HepG2 (cell line): ENCODE results near the gene SGK1. TPM values are rescaled to one million over a fixed set of nuclear protein-coding genes. Genes with fewer than 3 reads are reported as not detected.

ENCODE experiments used
- EEA1 ChIP-seq: sonication (generic); formaldehyde crosslinking; IDR thresholded peaks from 2 replicates; pipeline ENCODE4 v1.5.1; 2020; ENCODE audit warnings: mild to moderate bottlenecking, missing genetic modification reagents, borderline replicate concordance
- NCOA5 ChIP-seq: sonication (generic); formaldehyde crosslinking; IDR thresholded peaks from 2 replicates; pipeline ENCODE4 v1.4.0; 2020; ENCODE audit warnings: missing genetic modification reagents
- PHF5A ChIP-seq: IDR thresholded peaks from one replicate; pipeline ENCODE4 v1.6.1; 2018; ENCODE audit warnings: low read depth, missing genetic modification reagents; ENCODE audit not compliant: unreplicated experiment
- RFXAP ChIP-seq: sonication (generic); formaldehyde crosslinking; IDR thresholded peaks from 2 replicates; pipeline ENCODE4 v1.4.0; 2020; ENCODE audit warnings: missing genetic modification reagents, borderline replicate concordance
- SMYD3 ChIP-seq: sonication (generic); formaldehyde crosslinking; IDR thresholded peaks from 2 replicates; pipeline ENCODE4 v1.8.1; 2023; ENCODE audit warnings: mild to moderate bottlenecking, missing genetic modification reagents
- TSC22D2 ChIP-seq: sonication (generic); formaldehyde crosslinking; IDR thresholded peaks from 2 replicates; pipeline ENCODE4 v1.5.1; 2020; ENCODE audit warnings: missing genetic modification reagents, mild to moderate bottlenecking, borderline replicate concordance
- ZNF264 ChIP-seq: sonication (generic); formaldehyde crosslinking; IDR thresholded peaks from 2 replicates; pipeline ENCODE4 v1.4.0; 2020; ENCODE audit warnings: missing genetic modification reagents
- ZNF775 ChIP-seq: sonication (generic); formaldehyde crosslinking; IDR thresholded peaks from 2 replicates; pipeline ENCODE4 v1.4.0; 2020; ENCODE audit warnings: missing genetic modification reagents, mild to moderate bottlenecking, moderate library complexity, borderline replicate concordance
- polyA plus RNA-seq, 8 experiments: library from polyadenylated mRNA; depleted of rRNA in 3 of 8; stranded (reverse) in 7 of 8; unstranded in 1 of 8; fragments of >200 nt; fragmentation: Illumina TruSeq in 4 of 8; extraction: Trizol in 4 of 8; gene quantifications; 2 replicates each; pipeline versions ENCODE4 v1.2.1 to v1.2.3, GENCODE V29; 2011 to 2016; ENCODE audit warnings: low read depth in 4 of 8, missing spikeins in 1 of 8, mixed read lengths in 1 of 8; ENCODE audit not compliant: insufficient read depth in 1 of 8
- total RNA-seq, 5 experiments: library from RNA; depleted of rRNA; stranded (reverse); fragments of >200 nt; fragmentation: Illumina TruSeq; extraction: Trizol; gene quantifications; 2 replicates each; pipeline ENCODE4 v1.2.3, GENCODE V29; 2016; ENCODE audit warnings: low read depth in 1 of 5
- TF ChIP-seq, protein P1 (sequence below): IDR thresholded peaks from 2 replicates; pipeline ENCODE4 v1.6.1; 2016; ENCODE audit warnings: control low read depth
- TF ChIP-seq, protein P2 (sequence below): sonication (generic); formaldehyde crosslinking; IDR thresholded peaks from 2 replicates; pipeline ENCODE4 v1.4.0; 2020; ENCODE audit warnings: mild to moderate bottlenecking, low read depth, missing genetic modification reagents
- TF ChIP-seq, protein P3 (sequence below): sonication (generic); formaldehyde crosslinking; IDR thresholded peaks from 2 replicates; pipeline ENCODE4 v1.4.0; 2020; ENCODE audit warnings: mild to moderate bottlenecking, missing genetic modification reagents

SGK1 gene
- total and polyA plus RNA-seq, 2 of the 13 experiments (the other 11 are each of a cell fraction or from before 2014, with no cell fraction given), result 56.1 to 56.2 TPM

DNA sequence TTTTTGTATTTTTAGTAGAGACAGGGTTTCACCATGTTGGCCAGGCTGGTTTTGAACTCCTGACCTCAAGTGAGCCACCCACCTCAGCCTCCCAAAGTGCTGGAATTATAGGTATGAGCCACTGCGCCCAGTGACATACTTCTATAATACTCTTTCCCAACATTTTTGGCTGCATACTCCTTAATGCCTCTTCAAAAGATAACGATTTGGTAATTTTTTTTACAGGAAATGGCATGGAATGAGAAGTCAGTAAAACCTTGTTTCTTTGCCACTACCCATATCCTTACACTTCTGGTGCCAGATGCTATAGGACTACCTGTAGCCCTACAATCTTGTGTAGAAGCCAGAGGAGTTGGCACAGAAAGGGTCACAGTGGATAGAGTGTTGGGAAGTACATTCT is 41.4 kb upstream of the SGK1 start (continued):
- TF ChIP-seq, protein P1, sequence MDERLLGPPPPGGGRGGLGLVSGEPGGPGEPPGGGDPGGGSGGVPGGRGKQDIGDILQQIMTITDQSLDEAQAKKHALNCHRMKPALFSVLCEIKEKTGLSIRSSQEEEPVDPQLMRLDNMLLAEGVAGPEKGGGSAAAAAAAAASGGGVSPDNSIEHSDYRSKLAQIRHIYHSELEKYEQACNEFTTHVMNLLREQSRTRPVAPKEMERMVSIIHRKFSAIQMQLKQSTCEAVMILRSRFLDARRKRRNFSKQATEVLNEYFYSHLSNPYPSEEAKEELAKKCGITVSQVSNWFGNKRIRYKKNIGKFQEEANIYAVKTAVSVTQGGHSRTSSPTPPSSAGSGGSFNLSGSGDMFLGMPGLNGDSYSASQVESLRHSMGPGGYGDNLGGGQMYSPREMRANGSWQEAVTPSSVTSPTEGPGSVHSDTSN (CRISPR knock-in tag), result no peak
- TF ChIP-seq, protein P2, sequence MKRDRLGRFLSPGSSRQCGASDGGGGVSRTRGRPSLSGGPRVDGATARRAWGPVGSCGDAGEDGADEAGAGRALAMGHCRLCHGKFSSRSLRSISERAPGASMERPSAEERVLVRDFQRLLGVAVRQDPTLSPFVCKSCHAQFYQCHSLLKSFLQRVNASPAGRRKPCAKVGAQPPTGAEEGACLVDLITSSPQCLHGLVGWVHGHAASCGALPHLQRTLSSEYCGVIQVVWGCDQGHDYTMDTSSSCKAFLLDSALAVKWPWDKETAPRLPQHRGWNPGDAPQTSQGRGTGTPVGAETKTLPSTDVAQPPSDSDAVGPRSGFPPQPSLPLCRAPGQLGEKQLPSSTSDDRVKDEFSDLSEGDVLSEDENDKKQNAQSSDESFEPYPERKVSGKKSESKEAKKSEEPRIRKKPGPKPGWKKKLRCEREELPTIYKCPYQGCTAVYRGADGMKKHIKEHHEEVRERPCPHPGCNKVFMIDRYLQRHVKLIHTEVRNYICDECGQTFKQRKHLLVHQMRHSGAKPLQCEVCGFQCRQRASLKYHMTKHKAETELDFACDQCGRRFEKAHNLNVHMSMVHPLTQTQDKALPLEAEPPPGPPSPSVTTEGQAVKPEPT (CRISPR knock-in tag), result no peak
- no peak for TF ChIP-seq NCOA5 (CRISPR knock-in tag)
- no peak for TF ChIP-seq TSC22D2 (CRISPR knock-in tag)
- TF ChIP-seq, protein P3, sequence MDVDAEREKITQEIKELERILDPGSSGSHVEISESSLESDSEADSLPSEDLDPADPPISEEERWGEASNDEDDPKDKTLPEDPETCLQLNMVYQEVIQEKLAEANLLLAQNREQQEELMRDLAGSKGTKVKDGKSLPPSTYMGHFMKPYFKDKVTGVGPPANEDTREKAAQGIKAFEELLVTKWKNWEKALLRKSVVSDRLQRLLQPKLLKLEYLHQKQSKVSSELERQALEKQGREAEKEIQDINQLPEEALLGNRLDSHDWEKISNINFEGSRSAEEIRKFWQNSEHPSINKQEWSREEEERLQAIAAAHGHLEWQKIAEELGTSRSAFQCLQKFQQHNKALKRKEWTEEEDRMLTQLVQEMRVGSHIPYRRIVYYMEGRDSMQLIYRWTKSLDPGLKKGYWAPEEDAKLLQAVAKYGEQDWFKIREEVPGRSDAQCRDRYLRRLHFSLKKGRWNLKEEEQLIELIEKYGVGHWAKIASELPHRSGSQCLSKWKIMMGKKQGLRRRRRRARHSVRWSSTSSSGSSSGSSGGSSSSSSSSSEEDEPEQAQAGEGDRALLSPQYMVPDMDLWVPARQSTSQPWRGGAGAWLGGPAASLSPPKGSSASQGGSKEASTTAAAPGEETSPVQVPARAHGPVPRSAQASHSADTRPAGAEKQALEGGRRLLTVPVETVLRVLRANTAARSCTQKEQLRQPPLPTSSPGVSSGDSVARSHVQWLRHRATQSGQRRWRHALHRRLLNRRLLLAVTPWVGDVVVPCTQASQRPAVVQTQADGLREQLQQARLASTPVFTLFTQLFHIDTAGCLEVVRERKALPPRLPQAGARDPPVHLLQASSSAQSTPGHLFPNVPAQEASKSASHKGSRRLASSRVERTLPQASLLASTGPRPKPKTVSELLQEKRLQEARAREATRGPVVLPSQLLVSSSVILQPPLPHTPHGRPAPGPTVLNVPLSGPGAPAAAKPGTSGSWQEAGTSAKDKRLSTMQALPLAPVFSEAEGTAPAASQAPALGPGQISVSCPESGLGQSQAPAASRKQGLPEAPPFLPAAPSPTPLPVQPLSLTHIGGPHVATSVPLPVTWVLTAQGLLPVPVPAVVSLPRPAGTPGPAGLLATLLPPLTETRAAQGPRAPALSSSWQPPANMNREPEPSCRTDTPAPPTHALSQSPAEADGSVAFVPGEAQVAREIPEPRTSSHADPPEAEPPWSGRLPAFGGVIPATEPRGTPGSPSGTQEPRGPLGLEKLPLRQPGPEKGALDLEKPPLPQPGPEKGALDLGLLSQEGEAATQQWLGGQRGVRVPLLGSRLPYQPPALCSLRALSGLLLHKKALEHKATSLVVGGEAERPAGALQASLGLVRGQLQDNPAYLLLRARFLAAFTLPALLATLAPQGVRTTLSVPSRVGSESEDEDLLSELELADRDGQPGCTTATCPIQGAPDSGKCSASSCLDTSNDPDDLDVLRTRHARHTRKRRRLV (CRISPR knock-in tag), result no peak
- TF ChIP-seq PHF5A (CRISPR knock-in tag), result no peak
- no peak for TF ChIP-seq ZNF775 (CRISPR knock-in tag)
- TF ChIP-seq SMYD3 (CRISPR knock-in tag), result no peak
- no peak for TF ChIP-seq RFXAP
- no peak for TF ChIP-seq ZNF264 (CRISPR knock-in tag)
- no peak for TF ChIP-seq EEA1 (CRISPR knock-in tag)
